ENCODE results near the gene GAA.

GAA gene

GRCh38 chr17:80104956-80105375, 3.6 kb downstream of the GAA start:
- DNase-seq, result no peak

GRCh38 chr17:80105762-80106161, 4.4 kb downstream of the GAA start:
- DNase-seq, result peak; percentile 93

DNA sequence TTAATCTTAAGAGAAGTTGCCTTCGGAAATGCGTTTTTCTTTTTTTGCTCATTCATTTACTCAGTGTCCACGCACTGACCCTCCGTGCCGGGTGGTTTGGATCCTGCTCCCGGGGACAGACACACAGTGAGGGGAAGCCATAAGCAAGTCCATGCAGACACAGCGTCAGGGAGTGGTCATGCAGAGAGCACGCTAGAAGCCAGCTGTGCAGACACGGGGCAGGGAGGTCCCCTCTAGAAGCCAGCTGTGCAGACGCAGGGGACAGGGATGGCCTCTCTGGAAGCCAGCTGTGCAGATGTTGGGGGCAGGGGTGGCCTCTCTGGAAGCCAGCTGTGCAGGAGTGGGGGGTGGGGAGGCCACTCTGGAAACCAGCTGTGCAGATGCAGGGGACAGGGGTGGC, 4.8 kb downstream of the GAA start:
- DNase-seq, result no peak

DNA sequence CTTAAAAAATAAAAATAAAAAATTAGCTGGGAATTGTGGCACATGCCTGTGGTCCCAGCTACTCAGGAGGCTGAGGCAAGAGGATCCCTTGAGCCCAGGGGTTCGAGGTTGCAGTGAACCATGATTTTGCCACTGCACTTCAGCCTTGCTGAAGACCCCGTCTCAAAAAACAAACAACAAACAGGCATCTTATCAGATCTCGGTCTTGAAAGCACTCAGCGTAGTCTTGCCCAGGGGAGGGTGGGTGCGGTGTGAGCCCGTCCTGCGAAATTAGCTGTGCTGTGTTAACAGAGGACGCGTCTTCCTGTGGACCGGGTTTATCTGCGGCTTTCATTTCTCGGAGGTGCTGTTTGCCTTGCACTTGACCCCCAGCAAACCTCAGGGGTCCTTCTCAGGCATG, 5.4 kb downstream of the GAA start:
- DNase-seq, result no peak

GRCh38 chr17:80107231-80108021, 6.0 kb downstream of the GAA start:
- no peak for DNase-seq

DNA sequence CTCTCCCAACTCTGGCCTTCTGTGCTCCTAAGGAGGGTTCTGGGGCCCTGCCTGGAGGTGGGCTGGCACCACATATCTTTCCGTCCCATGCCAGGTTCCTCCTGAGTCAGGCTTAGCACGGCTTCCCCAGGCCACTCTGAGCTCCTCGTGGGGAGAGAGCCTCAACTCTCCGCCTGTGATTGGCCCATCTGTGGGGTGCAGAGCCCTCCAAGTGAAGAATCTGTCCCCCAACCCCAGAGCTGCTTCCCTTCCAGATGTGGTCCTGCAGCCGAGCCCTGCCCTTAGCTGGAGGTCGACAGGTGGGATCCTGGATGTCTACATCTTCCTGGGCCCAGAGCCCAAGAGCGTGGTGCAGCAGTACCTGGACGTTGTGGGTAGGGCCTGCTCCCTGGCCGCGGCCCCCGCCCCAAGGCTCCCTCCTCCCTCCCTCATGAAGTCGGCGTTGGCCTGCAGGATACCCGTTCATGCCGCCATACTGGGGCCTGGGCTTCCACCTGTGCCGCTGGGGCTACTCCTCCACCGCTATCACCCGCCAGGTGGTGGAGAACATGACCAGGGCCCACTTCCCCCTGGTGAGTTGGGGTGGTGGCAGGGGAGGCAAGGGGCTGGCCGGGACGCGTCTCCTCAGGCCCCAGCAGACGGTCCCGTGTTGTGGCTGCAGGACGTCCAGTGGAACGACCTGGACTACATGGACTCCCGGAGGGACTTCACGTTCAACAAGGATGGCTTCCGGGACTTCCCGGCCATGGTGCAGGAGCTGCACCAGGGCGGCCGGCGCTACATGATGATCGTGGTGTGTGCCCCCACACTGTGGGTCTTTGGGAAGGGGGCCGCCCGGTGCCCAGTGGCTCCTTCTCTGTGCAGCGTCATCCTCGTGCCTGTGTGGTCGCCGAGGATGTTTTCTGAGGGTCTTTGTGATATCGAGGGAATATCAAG, 6.9 kb downstream of the GAA start:
- no peak for DNase-seq

DNA sequence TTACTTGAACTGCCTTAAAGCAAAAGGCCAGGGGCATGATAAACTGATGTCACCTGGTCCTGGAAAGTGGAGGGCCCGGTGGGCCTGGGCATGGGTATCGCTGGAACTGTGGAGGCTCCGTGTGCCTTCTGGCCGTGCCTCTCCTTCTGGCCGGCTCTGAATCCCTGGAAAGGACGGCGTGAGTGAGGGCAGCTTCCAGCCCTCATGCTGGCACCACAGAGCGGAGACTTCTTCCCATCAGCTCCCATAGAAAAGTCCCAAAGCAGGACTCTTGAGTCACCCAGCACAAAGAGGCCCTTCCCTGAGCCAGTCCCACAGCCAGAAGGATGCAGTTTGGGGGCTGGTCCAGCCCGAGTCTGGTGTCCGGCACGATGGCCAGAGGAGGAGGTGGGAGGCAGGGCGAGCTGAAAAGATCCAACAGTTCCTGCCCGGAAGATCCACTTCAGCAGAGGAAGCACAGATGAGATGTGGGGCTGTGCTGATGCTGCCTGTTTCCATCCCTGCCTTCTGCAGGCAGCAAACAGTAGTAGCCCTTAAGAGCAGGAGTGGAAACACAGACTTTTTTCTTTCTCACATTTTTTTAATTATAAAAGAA, 7.8 kb downstream of the GAA start:
- no peak for DNase-seq

GRCh38 chr17:80109713-80110446, 8.5 kb downstream of the GAA start:
- DNase-seq, result no peak

DNA sequence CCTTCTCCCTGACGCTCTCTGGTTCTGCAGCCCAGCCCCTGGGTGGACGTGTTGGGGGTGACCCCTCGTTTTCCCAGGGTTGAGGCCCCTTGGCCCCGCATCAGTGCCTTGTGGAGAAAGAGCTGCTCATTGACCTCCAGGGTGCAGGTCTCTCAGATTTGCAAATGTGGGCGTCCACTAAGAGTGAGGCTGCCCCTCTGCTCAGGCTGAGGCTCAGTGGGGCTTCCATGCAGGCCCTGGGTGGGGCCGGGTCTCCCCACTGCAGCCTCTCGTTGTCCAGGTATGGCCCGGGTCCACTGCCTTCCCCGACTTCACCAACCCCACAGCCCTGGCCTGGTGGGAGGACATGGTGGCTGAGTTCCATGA, 9.0 kb downstream of the GAA start:
- DNase-seq, result no peak

DNA sequence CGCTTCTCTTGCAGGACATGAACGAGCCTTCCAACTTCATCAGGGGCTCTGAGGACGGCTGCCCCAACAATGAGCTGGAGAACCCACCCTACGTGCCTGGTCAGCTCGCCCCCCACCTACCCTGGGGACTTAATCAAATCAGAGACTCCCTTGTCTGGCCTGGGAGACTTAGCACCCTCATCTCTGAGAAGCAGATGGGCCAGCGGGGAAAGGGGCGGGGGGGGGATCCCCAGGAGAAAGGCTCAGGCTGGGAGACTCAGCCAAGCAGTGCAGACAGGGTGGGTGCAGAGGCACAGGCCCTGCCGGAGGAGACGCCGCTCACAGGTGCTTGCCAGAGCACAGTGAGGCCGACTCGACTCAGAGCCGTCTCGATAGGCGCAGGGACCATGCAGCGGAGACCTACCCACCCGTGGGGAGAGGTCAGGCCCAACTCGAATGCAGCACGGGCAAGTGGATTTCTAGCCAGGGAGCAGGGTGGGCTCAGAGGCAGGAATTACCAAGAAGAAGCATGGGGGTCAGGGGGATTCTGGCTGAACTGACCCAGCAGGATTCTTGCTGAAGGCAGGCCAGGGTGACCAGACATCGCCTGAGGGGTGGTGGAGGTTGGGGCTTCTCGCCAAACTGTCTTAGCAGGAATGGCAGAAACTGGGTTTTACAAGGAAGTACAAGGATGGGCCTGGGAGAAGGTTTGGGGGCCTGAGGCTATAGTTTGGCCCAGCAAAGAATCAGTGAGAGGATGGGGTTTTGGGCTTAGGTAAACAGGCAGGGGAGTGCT, 9.7 kb downstream of the GAA start:
- DNase-seq, result no peak

GRCh38 chr17:80111702-80112470, 10.5 kb downstream of the GAA start:
- DNase-seq, result no peak

GRCh38 chr17:80112471-80113032, 11.2 kb downstream of the GAA start:
- no peak for DNase-seq

DNA sequence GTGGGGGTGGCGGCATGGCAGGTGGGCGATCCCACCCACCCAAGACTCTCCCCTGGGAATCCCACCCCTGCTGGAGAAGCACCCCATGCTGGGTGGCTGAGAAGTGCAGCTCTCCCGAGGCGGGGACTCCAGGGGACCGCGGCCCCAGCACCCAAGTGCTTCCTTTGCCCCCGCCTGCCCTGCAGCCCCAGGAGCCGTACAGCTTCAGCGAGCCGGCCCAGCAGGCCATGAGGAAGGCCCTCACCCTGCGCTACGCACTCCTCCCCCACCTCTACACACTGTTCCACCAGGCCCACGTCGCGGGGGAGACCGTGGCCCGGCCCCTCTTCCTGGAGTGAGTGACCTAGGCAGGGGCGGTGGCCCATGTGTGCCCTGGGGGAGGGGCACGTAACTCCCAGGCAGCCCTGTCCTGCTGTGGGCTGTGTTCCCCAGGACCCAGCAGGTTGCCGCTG, 11.7 kb downstream of the GAA start:
- DNase-seq, result no peak

GRCh38 chr17:80114758-80115157, 13.4 kb downstream of the GAA start:
- DNase-seq, result no peak

DNA sequence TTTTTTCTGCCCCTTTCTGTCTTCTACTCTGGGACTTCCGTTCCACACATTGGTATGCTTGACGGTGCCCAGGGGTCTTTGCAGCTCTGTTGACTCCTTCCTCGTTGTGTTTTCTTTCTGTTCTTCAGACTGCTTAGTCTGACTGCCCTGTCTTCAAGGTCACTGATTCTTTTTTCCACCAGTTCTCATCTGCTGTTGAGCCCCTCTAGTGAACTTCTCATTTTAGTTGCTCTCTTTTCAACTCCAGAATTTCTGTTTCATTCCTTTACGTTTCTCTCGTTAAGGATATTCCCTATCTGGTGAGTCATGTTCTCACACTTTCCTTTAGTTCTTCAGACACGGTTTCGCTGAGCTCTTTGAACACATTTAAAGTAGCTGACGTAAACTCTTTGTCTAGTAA, 13.8 kb downstream of the GAA start:
- no peak for DNase-seq

DNA sequence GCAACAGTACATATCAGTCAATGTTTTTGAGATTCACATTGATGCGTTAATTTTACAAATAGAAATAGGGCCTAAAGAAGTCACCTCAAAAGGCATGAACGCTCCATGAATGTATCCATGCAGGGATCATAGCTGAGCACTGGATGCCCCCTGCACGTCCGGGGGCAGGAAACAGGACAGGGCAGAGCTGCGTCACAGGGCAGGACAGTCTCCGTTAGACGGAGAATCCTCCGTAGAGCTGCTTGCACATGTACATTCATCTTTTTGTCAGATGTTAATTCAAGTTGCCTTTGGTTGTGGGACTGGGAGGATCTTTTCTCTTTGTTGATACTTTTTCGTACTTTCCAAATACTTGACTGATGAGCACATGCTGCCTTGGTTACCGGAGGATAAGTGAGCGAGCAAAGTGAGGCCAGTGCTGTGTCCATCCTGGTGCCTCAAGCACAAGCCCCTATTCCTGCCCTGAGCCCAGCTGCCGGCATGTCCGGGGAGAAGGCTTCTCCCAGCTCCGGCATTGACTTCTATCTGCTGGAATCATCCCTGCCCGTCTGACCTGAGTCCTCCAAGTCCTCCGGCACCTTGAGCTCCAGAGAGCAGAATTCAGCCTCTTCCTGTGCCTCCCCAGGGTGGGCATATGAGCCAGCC, 15.0 kb downstream of the GAA start:
- no peak for DNase-seq

DNA sequence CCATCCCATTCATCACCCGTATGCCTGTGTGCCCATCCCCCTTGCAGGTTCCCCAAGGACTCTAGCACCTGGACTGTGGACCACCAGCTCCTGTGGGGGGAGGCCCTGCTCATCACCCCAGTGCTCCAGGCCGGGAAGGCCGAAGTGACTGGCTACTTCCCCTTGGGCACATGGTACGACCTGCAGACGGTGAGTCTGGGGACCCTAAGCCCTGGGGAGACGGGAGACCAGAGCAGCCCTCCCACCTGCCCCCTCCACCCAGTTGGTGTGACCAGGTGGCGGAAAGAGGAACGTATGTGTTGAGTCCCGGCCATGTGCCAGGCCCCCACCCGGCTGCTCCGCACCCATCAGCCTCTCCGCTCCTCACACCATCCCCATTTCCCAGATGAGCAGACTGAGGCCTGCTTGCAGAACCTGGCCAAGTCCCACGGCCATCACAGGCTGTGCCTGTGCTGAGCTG, 15.6 kb downstream of the GAA start:
- DNase-seq, result no peak

DNA sequence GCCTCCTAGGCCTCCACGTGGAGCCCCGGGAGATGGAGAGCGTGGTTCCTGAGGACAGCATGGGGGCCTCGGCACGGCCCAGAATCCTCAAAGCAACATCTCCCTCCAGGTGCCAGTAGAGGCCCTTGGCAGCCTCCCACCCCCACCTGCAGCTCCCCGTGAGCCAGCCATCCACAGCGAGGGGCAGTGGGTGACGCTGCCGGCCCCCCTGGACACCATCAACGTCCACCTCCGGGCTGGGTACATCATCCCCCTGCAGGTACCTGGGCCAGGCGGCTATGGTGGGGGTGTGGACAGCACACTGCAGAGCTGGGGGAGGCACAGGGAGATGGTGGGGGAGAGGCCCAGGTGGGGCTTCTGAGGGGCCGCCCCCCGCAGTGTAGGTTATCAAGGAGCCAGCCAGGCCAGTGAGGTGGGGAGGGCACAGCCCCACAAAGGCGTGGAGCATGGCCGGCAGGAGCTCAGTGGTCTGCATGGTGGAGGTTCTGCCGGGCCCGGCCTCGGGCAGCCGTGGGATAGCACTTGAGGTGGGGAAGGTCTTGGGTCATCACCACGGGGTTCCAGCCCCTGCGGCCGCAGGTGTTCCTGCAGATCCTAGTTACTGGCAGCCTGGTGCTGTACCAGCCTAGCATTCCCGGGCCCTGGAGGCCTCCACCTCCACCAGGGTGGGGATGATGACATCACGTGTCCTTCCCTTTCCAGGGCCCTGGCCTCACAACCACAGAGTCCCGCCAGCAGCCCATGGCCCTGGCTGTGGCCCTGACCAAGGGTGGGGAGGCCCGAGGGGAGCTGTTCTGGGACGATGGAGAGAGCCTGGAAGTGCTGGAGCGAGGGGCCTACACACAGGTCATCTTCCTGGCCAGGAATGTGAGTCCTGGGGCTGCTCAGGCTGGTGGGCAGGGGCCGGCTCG, 16.4 kb downstream of the GAA start:
- no peak for DNase-seq

DNA sequence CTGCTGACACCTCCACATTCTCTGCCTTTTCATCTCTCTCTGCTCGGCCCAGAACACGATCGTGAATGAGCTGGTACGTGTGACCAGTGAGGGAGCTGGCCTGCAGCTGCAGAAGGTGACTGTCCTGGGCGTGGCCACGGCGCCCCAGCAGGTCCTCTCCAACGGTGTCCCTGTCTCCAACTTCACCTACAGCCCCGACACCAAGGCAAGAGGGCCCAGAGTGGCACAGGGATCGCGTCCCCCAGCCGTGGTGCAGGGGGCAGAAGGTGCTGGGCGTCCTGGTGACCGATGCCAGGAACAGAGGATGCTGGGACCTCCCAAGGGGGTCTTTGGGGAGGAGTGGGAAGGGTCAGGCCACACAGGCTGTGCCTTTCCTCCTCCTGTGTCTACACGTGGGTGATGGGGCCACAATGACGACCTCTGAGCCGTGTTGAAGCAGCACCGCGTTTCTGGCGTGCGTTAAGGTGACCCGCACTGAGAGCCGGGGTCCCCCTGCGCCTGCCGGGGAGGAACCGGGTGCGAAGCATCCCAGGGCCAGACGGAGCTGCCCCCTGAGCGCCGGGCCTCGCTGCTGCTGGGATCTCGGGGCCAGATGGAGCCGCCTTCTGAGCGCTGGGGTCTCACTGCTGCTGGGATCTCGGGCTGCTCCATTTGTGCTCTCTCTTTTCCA, 17.4 kb downstream of the GAA start:
- DNase-seq, result no peak

All from COR-L47 (cell line).